HEK293 (cell line): ENCODE data around the gene RBM39.
"Not testable (repeated sequence)": the region's sequence is repeated elsewhere in the genome, so short reads cannot be mapped to it uniquely, and the experiment has no call there.

Experiments used
- CTCF ChIA-PET: fragments of 350-600 bp; formaldehyde crosslinking; extraction: SDS; loops from one replicate; lab custom pipeline; 2021; ENCODE audit warnings: antibody characterized with exemption; lab: Yijun Ruan, JAX
- POLR2A ChIA-PET: fragments of 300-600 bp; formaldehyde crosslinking; extraction: SDS; loops from one replicate; lab custom pipeline; 2020; ENCODE audit warnings: antibody characterized with exemption, inconsistent platforms; lab: Yijun Ruan, JAX
- H3K27ac ChIP-seq: fragments of 200-500 bp; sonication (Bioruptor generic); 2 replicates; pipeline ENCODE4 v1.5.1; 2014; ENCODE audit warnings: low read depth, low read length, control low read depth, inconsistent platforms; ENCODE audit errors: extremely low read depth
- H3K36me3 ChIP-seq, 2 experiments: fragments of 200-500 bp in 1 of 2; sonication (Bioruptor generic) in 1 of 2; 1 replicate in 1 of 2; 2 replicates in 1 of 2; pipeline ENCODE4 v1.5.1; 2014 to 2017; ENCODE audit warnings: inconsistent platforms in 2 of 2, low read length in 2 of 2; ENCODE audit not compliant: control insufficient read depth in 2 of 2, insufficient read depth in 1 of 2
- H3K4me1 ChIP-seq: fragments of 200-500 bp; sonication (Bioruptor generic); 2 replicates; pipeline ENCODE4 v1.5.1; 2014; ENCODE audit warnings: mild to moderate bottlenecking, low read length, inconsistent platforms; ENCODE audit not compliant: control insufficient read depth, insufficient read depth
- H3K4me3 ChIP-seq: 2 replicates; pipeline ENCODE4 v1.5.1; 2011; ENCODE audit warnings: low read depth, mild to moderate bottlenecking, control low read depth, low read length, moderate library complexity
- H3K9me3 ChIP-seq: fragments of 200-500 bp; sonication (Bioruptor generic); 2 replicates; pipeline ENCODE4 v1.5.1; 2014; ENCODE audit warnings: low read depth, low read length, inconsistent platforms; ENCODE audit not compliant: control insufficient read depth, insufficient read depth
- BCL6B ChIP-seq: fragments of 450-650 bp; formaldehyde crosslinking; IDR thresholded peaks from 2 replicates; pipeline ENCODE4 v1.5.1; 2017; ENCODE audit warnings: missing biosample characterization, missing genetic modification characterization
- INSM2 ChIP-seq: fragments of 450-650 bp; formaldehyde crosslinking; IDR thresholded peaks from 2 replicates; pipeline ENCODE4 v1.5.1; 2016; ENCODE audit warnings: missing biosample characterization, missing genetic modification characterization
- KLF7 ChIP-seq: fragments of 450-650 bp; formaldehyde crosslinking; IDR thresholded peaks from 2 replicates; pipeline ENCODE4 v1.5.1; 2016; ENCODE audit warnings: missing biosample characterization, missing genetic modification characterization, borderline replicate concordance
- MEIS1 ChIP-seq: sonication (generic); formaldehyde crosslinking; IDR thresholded peaks from 2 replicates; pipeline ENCODE4 v1.8.1; 2022; ENCODE audit warnings: missing genetic modification reagents, mild to moderate bottlenecking, borderline replicate concordance
- RBAK ChIP-seq: fragments of 450-650 bp; formaldehyde crosslinking; IDR thresholded peaks from 2 replicates; pipeline ENCODE4 v1.5.1; 2016; ENCODE audit warnings: missing biosample characterization, missing genetic modification characterization
- ZBTB17 ChIP-seq: fragments of 450-650 bp; formaldehyde crosslinking; IDR thresholded peaks from 2 replicates; pipeline ENCODE4 v1.5.1; 2016; ENCODE audit warnings: missing biosample characterization, missing genetic modification characterization
- ZNF18 ChIP-seq: fragments of 450-650 bp; formaldehyde crosslinking; IDR thresholded peaks from 2 replicates; pipeline ENCODE4 v1.5.1; 2016; ENCODE audit warnings: missing biosample characterization, missing genetic modification characterization
- ZNF221 ChIP-seq: fragments of 450-650 bp; formaldehyde crosslinking; IDR thresholded peaks from 2 replicates; pipeline ENCODE4 v1.5.1; 2017; ENCODE audit warnings: missing biosample characterization, missing genetic modification characterization, borderline replicate concordance
- ZNF292 ChIP-seq: fragments of 450-650 bp; formaldehyde crosslinking; IDR thresholded peaks from 2 replicates; pipeline ENCODE4 v1.5.1; 2016; ENCODE audit warnings: low read depth, missing biosample characterization, missing genetic modification characterization, borderline replicate concordance
- ZNF560 ChIP-seq: fragments of 450-650 bp; formaldehyde crosslinking; IDR thresholded peaks from 2 replicates; pipeline ENCODE4 v1.5.1; 2017; ENCODE audit warnings: missing biosample characterization, missing genetic modification characterization, borderline replicate concordance
- ZNF610 ChIP-seq: fragments of 450-650 bp; formaldehyde crosslinking; IDR thresholded peaks from 2 replicates; pipeline ENCODE4 v1.5.1; 2016; ENCODE audit warnings: missing biosample characterization, missing genetic modification characterization, borderline replicate concordance
- ZNF621 ChIP-seq: fragments of 450-650 bp; formaldehyde crosslinking; IDR thresholded peaks from 2 replicates; pipeline ENCODE4 v1.5.1; 2017; ENCODE audit warnings: missing biosample characterization, missing genetic modification characterization

The RBM39 gene

GRCh38 chr20:35741892-35742740, at the start of gene RBM39 (continued):
- peak; percentile 79 for TF ChIP-seq KLF7 (tag by site-specific recombination)
- TF ChIP-seq ZNF18 (tag by site-specific recombination): 0 out of 2 replicates have a peak, but pooled peaks have one; percentile 32

GRCh38 chr20:35791821-35792220, 49.8 kb upstream of the RBM39 start:
- no peaks in the 10 kb centered on the region for H3K4me1 ChIP-seq
- H3K4me3 ChIP-seq: no peak overlapping the region
- H3K27ac ChIP-seq: no peak overlapping the region
- ChIA-PET POLR2A (interaction anchor here (0.7 kb wide), 1 partner anchor 20 kb away, joined by 5 read pairs; the partner anchor contains the start of gene PHF20), CTCF (interaction anchor here (0.6 kb wide), 1 partner anchor 1010 kb away, joined by 4 read pairs; no protein-coding TSS in a partner anchor)
- TF ChIP-seq ZNF560 (no peak), RBAK (tag by site-specific recombination) (no peak), BCL6B (tag by site-specific recombination) (no peak), ZNF292 (tag by site-specific recombination) (no peak)
- H3K36me3 ChIP-seq: no peaks in the 10 kb centered on the region; a peak in 1 of 3 replicates
- no peaks in the 10 kb centered on the region for H3K9me3 ChIP-seq

DNA sequence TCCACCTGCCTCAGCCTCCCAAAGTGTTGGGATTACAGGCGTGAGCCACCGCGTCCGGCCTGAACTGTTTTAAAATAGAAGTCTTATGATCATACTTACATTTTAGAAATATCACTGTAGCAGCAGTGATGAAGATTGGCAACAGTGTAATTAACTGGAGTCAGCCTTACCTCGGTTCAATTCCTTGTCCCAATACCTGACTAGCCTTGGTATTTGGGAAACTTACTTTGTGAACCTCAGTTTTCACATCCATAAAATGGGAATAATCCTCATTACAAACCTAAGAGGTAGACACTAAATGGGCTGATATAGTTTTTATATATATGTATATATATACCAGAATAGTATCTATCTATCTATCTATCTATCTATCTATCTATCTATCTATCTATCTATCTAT, 49.0 kb upstream of the RBM39 start:
- no peak overlapping the region for H3K4me3 ChIP-seq
- no peak overlapping the region for H3K27ac ChIP-seq
- ChIA-PET POLR2A (no interaction called here), CTCF (no interaction called here)
- no peaks in the 10 kb centered on the region for H3K4me1 ChIP-seq
- H3K36me3 ChIP-seq: no peaks in the 10 kb centered on the region; a peak in 1 of 3 replicates
- TF ChIP-seq ZNF621 (tag by site-specific recombination) (no peak), INSM2 (tag by site-specific recombination) (no peak), MEIS1 (CRISPR knock-in tag) (no peak), ZNF221 (no peak), ZBTB17 (tag by site-specific recombination) (no peak)
- H3K9me3 ChIP-seq: no peaks in the 10 kb centered on the region

- H3K36me3 ChIP-seq: no peaks in the 10 kb centered on the region; a peak in 1 of 3 replicates
- CTCF ChIA-PET: no interaction called here
- H3K4me1 ChIP-seq: no peaks in the 10 kb centered on the region
- TF ChIP-seq ZNF610 (tag by site-specific recombination): no peak
- no peaks in the 10 kb centered on the region for H3K9me3 ChIP-seq
- H3K4me3 ChIP-seq: no peak overlapping the region
- H3K27ac ChIP-seq: no peak overlapping the region
- POLR2A ChIA-PET: no interaction called here
These were observed 46.7 kb upstream of the RBM39 start for GRCh38 chr20:35788796-35789195.

DNA sequence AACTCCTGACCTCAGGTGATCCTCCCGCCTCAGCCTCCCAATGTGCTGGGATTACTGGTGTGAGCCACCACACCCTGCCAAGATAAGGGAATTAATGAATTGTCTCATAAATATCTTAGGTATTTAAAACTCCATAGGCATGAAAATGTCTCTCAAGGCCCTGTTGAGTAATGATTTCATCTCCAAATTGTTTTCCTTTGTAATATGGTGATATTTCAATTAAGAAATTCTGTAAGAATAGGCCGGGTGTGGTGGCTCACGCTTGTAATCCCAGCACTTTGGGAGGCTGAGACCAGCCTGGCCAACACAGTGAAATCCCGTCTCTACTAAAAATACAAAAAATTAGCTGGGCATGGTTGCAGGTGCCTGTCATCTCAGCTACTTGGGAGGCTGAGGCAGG, 43.5 kb upstream of the RBM39 start:
- H3K4me3 ChIP-seq, CTCF ChIA-PET, H3K4me1 ChIP-seq, POLR2A ChIA-PET, H3K27ac ChIP-seq, H3K9me3 ChIP-seq: not testable (repeated sequence)
- peaks cover 10 to 11% of the 10 kb centered on the region in 2 experiments; a peak in 2 of 3 replicates for H3K36me3 ChIP-seq

- H3K4me3 ChIP-seq, H3K9me3 ChIP-seq, H3K27ac ChIP-seq, H3K4me1 ChIP-seq, POLR2A ChIA-PET: not testable (repeated sequence)
- peaks cover 11 to 14% of the 10 kb centered on the region in 2 experiments; a peak in 2 of 3 replicates for H3K36me3 ChIP-seq
- CTCF ChIA-PET: interaction anchor here (0.7 kb wide), 1 partner anchor 263 kb away, joined by 3 read pairs; no protein-coding TSS in a partner anchor
These were observed 41.8 kb upstream of the RBM39 start for GRCh38 chr20:35783811-35784210.
